Inferior parietal cortex (tissue), 1 donor: Measurements from ENCODE around the gene DIP2B.
"Not testable (repeated sequence)": the region's sequence is repeated elsewhere in the genome, so short reads cannot be mapped to it uniquely, and the experiment has no call there.

Experiments
- DNase-seq: peaks from one replicate; pipeline ENCODE4 v3.0.0-alpha.2; 2016; ENCODE audit errors: extremely low spot score

The DIP2B gene

DNA sequence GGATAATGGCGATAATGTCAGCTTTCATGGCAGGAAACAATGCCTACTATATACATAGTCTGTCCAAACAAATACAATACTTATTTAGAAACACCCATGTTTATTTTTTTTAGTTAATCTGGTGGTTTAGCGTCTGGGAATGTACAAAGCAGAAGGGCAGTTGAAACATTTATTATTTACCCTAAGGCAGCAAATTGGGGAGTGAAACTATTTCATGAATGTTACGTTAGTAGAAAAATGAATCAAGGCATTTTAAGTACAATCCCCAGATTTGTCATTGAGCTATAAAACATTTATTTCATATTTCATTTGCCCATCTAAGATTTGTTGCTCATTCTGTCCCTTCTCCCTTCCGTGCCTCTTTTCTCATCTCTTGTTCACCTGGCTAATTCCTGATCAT is 172.0 kb downstream of the DIP2B start:
- DNase-seq = no peak

DNA sequence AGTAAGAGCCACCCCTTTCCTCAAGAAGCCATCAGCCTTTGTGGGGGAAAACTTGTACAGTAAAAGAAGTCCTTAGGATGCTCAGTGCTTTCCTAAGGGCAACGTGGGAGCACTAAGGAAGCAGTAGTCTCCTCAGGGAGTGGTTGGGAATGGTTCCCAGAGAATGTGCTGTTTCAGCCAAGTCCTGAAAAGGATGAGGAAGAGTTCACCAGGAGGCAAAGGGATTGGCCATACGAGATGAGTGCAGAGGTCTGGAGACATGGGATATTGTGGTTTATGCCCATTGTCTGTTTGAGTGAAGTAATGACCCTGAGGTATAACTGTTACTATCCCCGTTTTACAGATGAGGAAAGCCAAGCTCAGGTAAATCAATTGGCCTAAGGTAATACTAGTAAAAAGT is 173.1 kb downstream of the DIP2B start:
- no peak for DNase-seq

DNA sequence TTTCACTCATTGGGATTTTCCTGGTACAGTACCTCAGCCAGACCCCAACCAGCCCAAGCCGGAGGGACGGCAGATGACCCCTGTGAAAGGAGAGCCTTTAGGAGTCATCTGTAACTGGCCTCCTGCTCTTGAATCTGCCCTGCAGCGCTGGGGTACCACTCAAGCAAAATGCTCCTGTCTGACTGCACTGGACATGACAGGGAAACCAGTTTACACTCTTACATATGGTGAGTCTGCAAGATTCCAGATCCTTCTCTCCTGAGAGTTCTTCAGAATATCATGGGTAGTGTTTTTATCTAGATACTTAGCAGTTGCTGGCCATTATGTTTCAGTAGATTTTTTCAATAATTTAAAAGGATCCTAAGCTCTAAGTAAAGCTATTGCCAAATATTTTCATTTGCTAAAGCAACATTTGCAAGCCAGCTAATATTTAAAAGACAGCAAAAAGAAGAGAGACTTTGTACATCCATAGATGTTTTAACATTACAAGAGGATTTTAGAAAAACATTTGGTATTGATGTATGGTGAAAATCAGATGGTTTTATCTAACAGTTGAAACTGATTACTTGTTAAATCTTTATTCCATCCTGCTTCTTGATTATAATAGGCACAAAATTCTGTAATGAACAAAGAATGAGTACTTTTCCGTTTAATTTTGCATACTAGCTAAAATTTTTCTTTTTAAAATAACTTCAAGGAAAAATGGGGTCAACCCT is 174.0 kb downstream of the DIP2B start:
- DNase-seq = no peak

DNA sequence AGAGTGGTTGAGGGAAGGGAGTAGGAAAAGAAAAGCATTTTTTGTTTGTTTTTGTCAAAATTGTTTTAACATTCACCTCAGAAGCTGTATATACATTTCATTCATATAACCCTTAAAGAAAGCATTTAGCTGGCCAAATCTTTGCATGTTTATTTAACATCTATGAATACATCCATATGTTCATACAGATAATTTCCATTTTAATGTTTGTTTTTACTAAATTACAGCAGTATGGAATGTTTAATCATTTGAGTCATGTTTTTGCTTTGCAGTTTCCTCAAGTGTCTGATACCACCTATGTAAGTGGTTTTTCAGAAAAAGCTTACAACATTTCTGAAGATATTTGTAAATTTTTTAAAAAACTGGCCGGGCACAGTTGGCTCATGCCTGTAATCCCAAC is 174.8 kb downstream of the DIP2B start:
- no peak for DNase-seq

DNA sequence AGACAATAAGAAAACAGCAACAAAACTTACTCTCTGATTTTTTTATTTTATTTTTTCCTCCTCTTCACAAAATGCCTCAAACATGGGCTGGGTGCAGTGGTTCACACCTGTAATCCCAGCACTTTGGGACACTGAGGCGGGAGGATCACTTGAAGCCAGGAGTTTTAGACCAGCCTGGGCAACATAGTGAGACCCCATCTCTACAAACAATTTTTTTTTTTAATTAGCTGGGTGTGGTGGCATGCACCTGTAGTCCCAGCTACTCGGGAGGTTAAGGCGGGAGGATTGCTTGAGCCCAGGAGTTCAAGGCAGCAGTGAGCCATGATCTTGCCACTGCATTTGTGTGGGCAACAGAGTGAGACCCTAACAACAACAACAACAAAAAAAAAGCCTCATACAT is 176.3 kb downstream of the DIP2B start:
- DNase-seq = not testable (repeated sequence)

DNA sequence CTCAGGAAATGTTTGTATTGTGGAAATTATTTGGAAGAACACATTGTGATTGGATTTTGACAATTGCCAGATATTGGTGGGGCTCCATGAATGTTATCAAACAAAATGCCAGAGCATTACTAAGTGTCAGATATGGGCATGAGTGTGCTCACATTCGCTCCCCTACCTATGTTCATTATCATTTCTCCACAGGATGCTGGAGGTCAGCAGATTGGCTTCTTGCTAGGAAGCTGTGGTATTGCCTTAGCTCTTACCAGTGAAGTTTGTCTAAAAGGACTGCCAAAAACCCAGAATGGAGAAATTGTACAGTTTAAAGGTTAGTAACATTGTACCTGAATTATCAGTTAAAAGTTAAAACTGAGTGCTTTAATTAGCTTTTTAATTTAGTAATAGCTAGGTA is 180.9 kb downstream of the DIP2B start:
- DNase-seq = no peak

DNA sequence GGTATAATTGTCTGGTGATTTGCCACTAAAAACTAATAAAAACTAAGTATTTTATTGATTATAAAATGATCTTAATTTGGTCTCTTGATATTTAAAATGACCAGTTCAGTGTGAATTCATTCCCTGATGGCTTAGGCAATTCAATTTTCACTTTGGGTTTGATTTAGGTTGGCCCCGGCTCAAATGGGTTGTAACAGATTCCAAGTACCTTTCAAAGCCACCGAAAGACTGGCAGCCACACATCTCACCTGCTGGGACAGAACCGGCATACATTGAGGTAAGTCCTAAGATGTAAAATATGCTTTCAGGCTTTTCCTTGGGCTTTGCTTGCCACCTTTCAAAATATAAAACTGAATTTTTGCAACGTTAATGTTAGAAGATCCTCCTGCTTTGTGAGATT is 181.6 kb downstream of the DIP2B start:
- DNase-seq = no peak

DNA sequence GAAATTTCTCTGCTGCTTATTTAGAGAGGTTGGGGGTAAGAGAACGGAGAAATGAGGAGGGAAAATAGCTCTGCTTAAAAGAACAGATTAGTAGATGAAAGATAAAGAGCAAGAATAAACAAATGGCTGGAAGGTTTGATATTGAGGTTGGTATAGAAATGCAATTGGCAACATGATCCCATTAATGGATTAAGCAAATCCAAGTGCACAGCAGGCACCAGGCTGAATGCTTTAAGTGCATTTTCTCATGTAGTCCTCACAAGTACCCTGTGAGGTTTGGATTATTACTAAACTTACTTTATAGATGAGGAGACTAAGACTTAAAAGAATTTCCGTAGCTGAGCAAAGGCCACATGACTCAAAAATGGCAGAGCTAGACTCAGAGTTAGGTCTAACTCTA is 182.2 kb downstream of the DIP2B start:
- no peak for DNase-seq

DNA sequence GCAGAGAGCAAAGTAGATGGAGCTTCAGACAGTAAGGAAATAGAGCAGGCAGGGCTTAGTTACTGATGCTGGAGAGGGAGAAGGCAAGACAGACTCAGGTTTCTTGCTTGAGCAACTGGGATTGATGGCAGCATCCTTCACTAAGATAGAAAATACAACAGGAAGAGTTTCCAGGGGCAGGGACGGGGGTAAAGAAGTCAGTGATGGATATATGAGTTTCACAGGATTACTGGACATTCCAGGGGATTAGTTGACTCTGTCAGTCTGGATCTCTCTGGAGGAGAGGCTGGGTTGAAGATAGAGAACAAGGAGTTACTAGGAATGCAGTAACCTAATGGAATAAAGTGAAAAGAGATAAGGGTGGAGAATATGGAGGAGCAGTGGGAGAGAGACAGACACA is 184.7 kb downstream of the DIP2B start:
- DNase-seq = no peak

DNA sequence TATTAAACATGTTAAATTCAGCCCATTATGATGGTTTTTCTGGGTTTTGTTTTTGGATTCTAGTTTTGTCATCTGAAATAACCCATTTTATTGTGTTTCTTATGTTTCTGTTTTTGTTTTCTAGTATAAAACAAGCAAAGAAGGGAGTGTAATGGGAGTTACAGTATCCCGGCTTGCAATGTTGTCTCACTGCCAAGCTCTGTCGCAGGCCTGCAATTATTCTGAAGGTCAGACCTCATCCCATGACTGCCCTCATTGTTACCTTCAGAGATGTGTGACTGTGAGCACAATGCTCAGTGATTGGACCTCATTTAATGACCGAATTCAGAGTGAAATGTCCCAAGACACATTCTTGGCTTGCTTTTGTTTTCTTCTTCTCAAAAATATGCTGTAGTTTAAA is 186.1 kb downstream of the DIP2B start:
- peak; percentile 70 for DNase-seq

DNA sequence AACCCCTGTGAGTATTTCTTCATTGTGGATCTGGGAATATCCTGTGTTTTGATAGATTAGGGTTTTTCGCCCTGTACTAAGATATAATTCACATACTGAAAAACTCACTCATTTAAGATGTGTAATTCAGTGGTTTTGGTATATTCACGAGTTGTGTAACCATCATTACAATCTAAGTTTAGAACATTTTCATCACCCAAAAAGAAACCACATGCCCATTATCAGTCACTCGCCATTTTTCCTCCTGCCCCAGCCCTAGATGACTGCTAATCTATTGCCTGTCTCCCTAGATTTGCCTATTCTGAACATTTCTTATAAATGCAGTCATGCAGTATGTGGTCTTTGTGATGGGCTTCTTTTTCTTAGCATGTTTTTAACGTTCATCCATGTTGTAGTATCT is 191.2 kb downstream of the DIP2B start:
- DNase-seq = no peak

DNA sequence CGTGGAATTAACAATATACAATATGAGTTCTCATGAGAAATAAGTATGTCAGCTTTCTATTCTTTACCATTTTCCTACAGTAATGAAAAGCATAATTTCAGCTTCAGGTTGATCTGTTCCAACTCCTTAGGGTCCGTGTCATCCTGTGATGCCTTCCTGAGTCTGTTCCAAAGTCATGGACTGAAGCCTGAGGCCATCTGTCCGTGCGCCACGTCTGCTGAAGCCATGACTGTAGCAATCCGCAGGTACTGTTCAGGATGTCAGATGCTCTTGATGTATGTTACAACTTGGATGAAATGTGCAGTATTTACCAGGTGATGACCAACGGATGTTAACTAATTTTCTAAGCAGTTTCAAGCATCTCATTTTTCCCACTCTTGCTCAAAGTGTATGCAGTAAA is 192.1 kb downstream of the DIP2B start:
- no peak for DNase-seq

DNA sequence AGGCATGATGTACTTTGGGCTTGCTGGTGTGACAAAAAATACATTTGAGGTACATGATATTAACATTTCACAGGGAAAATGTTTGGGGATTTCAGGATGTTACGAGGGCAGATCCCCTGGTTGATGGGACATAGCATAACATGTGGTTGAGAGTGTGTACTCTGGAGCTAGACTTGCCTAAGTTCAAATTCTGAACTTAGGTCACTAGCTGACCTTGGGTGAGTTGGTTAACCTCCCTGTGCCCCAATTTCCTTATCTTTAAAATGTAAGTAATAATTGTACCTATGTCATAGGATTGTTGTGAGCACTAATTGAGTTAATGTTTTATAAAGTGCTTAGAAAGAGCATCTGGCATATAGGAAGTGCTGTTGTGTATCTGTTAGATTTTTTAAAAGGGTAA is 194.4 kb downstream of the DIP2B start:
- no peak for DNase-seq

DNA sequence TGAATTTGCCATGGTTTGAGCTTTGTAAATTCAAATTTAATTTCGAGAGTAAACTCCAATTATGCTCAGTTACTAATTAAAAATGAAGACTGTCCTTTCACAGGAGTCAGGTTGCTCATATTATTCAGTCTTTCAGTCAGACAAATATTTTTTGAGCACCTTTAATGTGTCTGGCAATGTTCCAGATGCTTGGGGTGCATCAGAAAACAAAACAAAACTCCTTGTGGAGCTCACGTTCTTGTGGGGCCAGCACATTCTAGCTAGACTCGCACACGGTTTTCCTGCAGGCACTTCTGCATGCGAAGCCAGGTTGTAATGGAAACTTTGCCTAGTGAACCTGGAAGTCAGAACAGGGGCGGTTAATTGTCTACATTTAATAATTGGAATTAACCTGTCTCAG is 195.2 kb downstream of the DIP2B start:
- no peak for DNase-seq

DNA sequence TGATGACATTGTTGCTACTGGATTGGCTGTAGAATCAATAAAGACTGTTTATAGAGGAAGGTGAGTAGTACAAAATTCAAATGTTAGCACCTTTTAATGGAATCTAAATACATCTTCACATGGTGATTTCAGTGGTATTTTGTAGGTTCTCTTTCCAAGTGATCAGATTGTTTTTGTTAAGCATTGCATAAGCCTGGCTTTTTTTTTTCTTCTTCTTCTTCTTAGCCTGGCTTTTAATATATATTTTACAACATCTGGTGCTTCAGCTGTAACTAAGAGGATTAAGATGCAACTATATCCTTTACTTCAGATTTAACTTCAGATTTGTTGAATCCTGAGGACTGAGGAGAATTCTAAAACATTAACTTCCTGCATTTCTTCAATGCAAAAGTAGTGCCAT is 201.8 kb downstream of the DIP2B start:
- DNase-seq = no peak

DNA sequence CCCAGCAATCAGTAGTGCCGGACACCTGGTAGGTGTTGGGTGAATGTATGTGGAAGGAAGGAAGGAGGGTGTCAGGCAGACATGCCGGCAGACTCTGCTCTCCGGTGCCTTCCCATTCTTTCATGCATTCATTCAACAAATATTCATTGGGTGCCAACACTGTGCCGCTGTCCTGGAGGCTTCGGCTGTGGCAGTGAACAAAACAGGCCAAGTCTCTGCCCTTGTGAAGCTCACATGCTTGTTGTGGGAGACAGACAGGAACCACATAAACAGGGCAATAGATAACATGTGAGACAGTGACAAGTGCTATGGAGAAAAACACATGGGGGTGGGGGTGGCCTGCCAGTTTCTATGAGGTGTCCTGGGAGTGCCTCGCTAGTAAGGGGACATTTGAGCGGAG is 202.6 kb downstream of the DIP2B start:
- DNase-seq = no peak

DNA sequence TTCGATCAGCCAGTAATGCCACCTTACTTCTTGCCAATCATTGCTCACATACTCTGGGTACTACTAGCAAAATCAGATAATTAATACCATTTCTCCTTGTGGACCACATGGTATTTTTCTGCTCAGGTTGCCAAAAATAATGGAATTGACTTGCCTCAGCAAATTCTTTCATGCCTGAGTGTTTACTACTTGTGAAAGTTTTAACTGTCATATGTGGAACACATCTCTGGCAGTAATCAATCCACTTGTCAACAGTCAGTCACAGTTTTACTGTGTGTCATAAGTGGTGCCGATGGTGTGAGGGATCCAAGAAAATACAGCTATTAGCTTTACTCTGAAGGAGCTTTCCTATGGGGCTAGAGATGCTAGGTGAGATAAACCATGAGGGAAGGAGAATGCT is 203.8 kb downstream of the DIP2B start:
- no peak for DNase-seq

DNA sequence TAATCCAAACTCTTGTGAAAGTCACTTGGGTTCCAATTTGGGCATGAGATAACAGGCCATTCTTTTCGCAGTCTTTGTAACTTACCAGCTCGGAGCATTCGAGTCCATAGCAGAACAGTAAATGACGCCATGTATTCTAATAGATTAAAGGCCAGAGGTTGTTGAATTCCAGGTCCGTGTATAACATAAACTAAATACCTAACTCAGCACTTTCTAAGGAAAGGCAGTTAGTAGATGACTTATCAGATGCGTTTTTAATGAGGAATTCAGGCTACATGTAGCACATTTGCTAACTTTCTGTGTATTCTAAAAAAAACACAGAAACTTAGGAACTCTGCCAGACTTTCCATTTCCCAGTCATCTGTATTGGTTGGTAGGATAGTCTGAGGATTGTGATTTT is 206.3 kb downstream of the DIP2B start:
- no peak for DNase-seq

DNA sequence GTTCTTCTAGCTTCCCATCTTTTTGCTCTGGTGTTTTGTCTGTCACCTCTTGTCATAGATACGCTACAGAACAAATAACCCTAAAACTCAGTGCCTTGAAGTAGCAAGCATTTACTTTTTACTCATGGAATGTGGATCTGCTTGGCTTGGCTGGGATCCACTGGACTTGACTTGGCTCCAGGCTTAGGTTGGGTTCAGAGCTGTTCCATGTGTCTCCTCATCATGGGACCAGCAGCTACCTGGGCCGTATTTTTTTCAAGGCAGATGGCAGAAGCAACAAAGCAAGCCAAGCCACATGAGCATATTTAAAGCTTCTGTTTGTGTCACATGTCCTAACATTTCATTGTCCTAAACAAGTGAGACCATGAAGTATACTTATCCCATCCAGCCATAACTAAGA is 210.4 kb downstream of the DIP2B start:
- DNase-seq = no peak

DNA sequence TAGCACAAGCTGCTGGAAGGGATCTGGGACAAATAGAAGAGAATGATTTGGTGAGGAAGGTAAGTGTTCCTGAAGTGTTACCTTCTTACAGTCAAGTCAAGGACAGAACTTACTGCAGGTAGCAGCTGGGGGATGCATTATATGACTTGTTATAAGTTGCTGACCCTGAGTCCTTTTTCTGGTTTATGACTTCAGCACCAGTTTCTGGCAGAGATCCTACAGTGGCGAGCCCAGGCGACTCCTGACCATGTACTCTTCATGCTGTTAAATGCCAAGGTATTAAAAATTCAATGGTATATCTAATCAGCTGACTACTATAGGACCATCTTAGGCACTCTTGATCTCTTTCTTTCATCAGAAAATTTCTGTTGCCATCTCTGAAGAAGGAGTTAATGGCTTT is 214.0 kb downstream of the DIP2B start:
- no peak for DNase-seq

DNA sequence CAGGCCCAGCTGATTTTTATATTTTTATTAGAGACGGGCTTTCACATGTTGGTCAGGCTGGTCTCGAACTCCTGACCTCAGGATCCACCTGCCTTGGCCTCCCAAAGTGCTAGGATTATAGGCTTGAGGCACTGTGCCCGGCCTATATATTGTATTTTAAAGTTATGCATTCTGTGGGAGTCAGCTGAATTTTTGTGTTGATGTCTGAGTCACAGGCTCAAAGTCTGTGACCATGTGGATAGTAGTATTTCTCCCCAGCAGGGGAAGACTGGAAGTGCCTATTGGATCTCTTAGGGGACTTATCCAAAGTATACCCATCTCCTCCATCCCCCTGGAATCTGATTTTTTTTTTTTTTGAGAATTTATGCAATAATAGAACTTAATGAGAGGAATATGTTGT is 215.3 kb downstream of the DIP2B start:
- no peak for DNase-seq

DNA sequence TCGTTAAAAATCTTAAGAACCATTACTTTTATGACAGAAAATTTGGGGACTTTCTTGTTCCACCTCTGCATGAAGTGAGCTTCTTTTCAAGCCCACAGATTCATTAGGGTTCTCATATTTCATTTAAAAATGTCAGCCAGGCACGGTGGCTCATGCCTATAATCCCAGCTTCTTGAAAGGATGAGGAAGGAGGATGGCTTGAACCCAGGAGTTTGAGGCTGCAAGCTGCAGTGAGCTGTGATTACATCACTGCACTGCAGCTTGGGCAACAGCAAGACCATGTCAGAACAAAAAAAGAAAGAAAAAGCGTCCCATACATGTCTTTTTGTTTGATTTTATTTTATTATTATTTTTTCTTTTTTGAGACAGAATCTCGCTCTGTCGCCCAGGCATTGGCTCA is 215.7 kb downstream of the DIP2B start:
- DNase-seq = no peak

DNA sequence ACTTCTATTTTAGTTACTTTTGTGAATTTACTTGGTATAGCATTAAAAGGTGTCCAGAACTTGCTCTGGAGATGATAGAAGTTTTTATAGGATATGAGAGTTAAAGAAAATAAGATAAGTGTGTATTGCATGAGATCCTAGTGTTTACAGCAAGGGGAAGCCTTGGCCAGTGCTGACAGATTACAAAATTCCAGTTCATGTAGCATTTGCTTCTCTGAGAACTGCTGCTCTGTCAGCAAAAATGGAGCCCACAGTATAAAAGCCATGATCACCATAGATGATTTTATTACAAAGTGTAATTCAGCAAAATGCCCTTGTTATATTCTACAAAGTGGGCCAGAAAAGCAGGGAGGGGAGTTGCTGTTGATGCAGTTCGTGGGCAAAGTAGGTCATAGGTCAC is 219.1 kb downstream of the DIP2B start:
- DNase-seq = no peak
